Epithelial cell of esophagus (primary cell): Measurements from ENCODE around the gene TYMP.
A peak's percentile ranks its signal among the peaks of the same experiment; 100 is the strongest.

Experiments used
- DNase-seq: peaks from one replicate; pipeline ENCODE4 v3.0.0; 2010; ENCODE audit warnings: low read depth
- H3K4me3 ChIP-seq: 2 replicates; pipeline ENCODE4 v1.5.1; 2011; ENCODE audit warnings: mild to moderate bottlenecking, low read length, control low read depth
- CTCF ChIP-seq: IDR thresholded peaks from 2 replicates; pipeline ENCODE4 v1.5.1; 2011; ENCODE audit warnings: low read depth, mild to moderate bottlenecking, low read length, control low read depth, inconsistent platforms; ENCODE audit not compliant: insufficient read depth; ENCODE audit errors: missing control alignments

The TYMP gene

GRCh38 chr22:50485221-50486131 is 44.3 kb downstream of the TYMP start:
- no peak for TF ChIP-seq CTCF
- no peak overlapping the region for H3K4me3 ChIP-seq
- DNase-seq = peak; percentile 37

- TF ChIP-seq CTCF = no peak
- no peak for DNase-seq
- H3K4me3 ChIP-seq = no peak overlapping the region
Observed at GRCh38 chr22:50483977-50484853, 45.6 kb downstream of the TYMP start.

- DNase-seq = no peak
- no peak for TF ChIP-seq CTCF
- H3K4me3 ChIP-seq = no peak overlapping the region
Observed at GRCh38 chr22:50483556-50483955, 46.3 kb downstream of the TYMP start.

- DNase-seq = no peak
- no peak for TF ChIP-seq CTCF
- H3K4me3 ChIP-seq = no peak overlapping the region
Observed at GRCh38 chr22:50483106-50483505, 46.7 kb downstream of the TYMP start.

- DNase-seq = no peak
- peak overlapping the region; percentile 48 for H3K4me3 ChIP-seq
- TF ChIP-seq CTCF = no peak
Observed at GRCh38 chr22:50482107-50483074, 47.4 kb downstream of the TYMP start.

GRCh38 chr22:50481440-50482106 is 48.2 kb downstream of the TYMP start, which contains the start of gene ADM2:
ADM2 (plus strand) TSS chr22:50481543; CDS start chr22:50481848, 305 bp downstream.
- no peak for TF ChIP-seq CTCF
- peak within 1 kb of the TSS; percentile 48 for H3K4me3 ChIP-seq
- no peak for DNase-seq
